GM12878 (cell line): ENCODE results near the gene BOLA2B. TPM values are rescaled to one million over a fixed set of nuclear protein-coding genes. Genes with fewer than 3 reads are reported as not detected.

Experiments used
- ATAC-seq: fragments of 200-7000 bp; cut with Tn5 transposase; 3 replicates; pipeline ENCODE4 v1.9.1; 2020; ENCODE audit warnings: mild to moderate bottlenecking, moderate library complexity
- BruUV-seq: library from RNA; stranded (reverse); fragments of 400-500 nt; replicated peaks from 2 replicates; lab custom pipeline; 2021; lab: Mats Ljungman, UMichigan
- CTCF ChIA-PET: fragments of 300-600 bp; sonication (Branson Sonifier 250); formaldehyde crosslinking; extraction: SDS; loops from one replicate; lab custom pipeline; 2021; ENCODE audit warnings: inconsistent platforms; lab: Yijun Ruan, JAX
- POLR2A ChIA-PET: fragments of 350-600 bp; formaldehyde crosslinking; extraction: SDS; loops from one replicate; lab custom pipeline; 2021; ENCODE audit warnings: inconsistent platforms; lab: Charles Lee
- RAD21 ChIA-PET: fragments of 300-600 bp; sonication (Branson Sonifier 250); formaldehyde crosslinking; loops from one replicate; lab custom pipeline; 2023; ENCODE audit warnings: antibody characterized with exemption; ENCODE audit not compliant: unreplicated experiment; lab: Charles Lee
- SMC1A ChIA-PET: fragments of 300-600 bp; sonication (Branson Sonifier 250); formaldehyde crosslinking; loops from one replicate; lab custom pipeline; 2023; ENCODE audit not compliant: unreplicated experiment, uncharacterized antibody; lab: Charles Lee
- DNase-seq: peaks from one replicate; pipeline ENCODE4 v3.0.0-alpha.2; 2011; ENCODE audit warnings: low read depth, low spot score
- FAIRE-seq: peaks from 3 replicates; lab custom pipeline; 2011; peaks lifted over from hg19 to GRCh38; lab: Jason Lieb, UNC
- H2AFZ ChIP-seq: 2 replicates; pipeline ENCODE4 v1.6.0; 2011; ENCODE audit warnings: low read depth, low read length, control low read depth; ENCODE audit not compliant: control insufficient read depth
- H3K27ac ChIP-seq: 2 replicates; pipeline ENCODE4 v1.5.1; 2011; ENCODE audit warnings: control low read depth; ENCODE audit not compliant: control insufficient read depth, insufficient read depth
- H3K27me3 ChIP-seq, 2 experiments: replicated peaks in 1 of 2; 2 replicates each; pipeline versions ENCODE4 v1.6.0 to v1.6.1; 2011; ENCODE audit warnings: low read length in 1 of 2; ENCODE audit not compliant: control insufficient read depth in 2 of 2, insufficient read depth in 2 of 2
- H3K36me3 ChIP-seq, 2 experiments: 2 replicates each; pipeline ENCODE4 v1.5.1; 2011; ENCODE audit warnings: low read length in 1 of 2; ENCODE audit not compliant: control insufficient read depth in 2 of 2, insufficient read depth in 2 of 2
- H3K4me1 ChIP-seq: 2 replicates; pipeline ENCODE4 v1.6.1; 2011; ENCODE audit warnings: mild to moderate bottlenecking, low read length, moderate library complexity, mixed read lengths; ENCODE audit not compliant: control insufficient read depth, insufficient read depth
- H3K4me2 ChIP-seq: 2 replicates; pipeline ENCODE4 v1.6.0; 2011; ENCODE audit warnings: control low read depth; ENCODE audit not compliant: control insufficient read depth, insufficient read depth
- H3K4me3 ChIP-seq: fragments of 200-600 bp; sonication (generic); 2 replicates; pipeline ENCODE4 v1.5.1; 2016
- H3K79me2 ChIP-seq: 2 replicates; pipeline ENCODE4 v1.6.0; 2011; ENCODE audit warnings: low read length; ENCODE audit not compliant: control insufficient read depth, insufficient read depth
- H3K9ac ChIP-seq: 2 replicates; pipeline ENCODE4 v1.8.0; 2011; ENCODE audit warnings: low read length, control low read depth, mixed read lengths; ENCODE audit not compliant: control insufficient read depth, insufficient read depth
- H3K9me3 ChIP-seq: replicated peaks from 3 replicates; pipeline ENCODE4 v1.5.1; 2011; ENCODE audit warnings: mild to moderate bottlenecking, low read length; ENCODE audit not compliant: control insufficient read depth, insufficient read depth
- H4K20me1 ChIP-seq: 2 replicates; pipeline ENCODE4 v1.6.0; 2011; ENCODE audit not compliant: control insufficient read depth, insufficient read depth
- ATF7 ChIP-seq: fragments of 450-650 bp; IDR thresholded peaks from 2 replicates; pipeline ENCODE4 v1.6.1; 2016; ENCODE audit warnings: low read depth, mild to moderate bottlenecking
- BRCA1 ChIP-seq: IDR thresholded peaks from 2 replicates; pipeline ENCODE4 v1.6.1; 2011; ENCODE audit warnings: low read depth, low read length, improper control_type of control experiment
- FOXM1 ChIP-seq: IDR thresholded peaks from 2 replicates; pipeline ENCODE4 v1.6.1; 2012; ENCODE audit warnings: low read depth, mild to moderate bottlenecking, inconsistent platforms, low read length, moderate library complexity
- KAT2A ChIP-seq: conservative IDR thresholded peaks from 2 replicates; pipeline ENCODE4 v1.6.1; 2011; ENCODE audit warnings: low read depth, low read length; ENCODE audit not compliant: control insufficient read depth
- MYB ChIP-seq: fragments of 150-350 bp; IDR thresholded peaks from 2 replicates; pipeline ENCODE4 v1.6.1; 2014; ENCODE audit warnings: mild to moderate bottlenecking, low read depth, low read length, borderline replicate concordance
- MYC ChIP-seq: IDR thresholded peaks from 2 replicates; pipeline ENCODE4 v1.6.1; 2011; ENCODE audit warnings: mild to moderate bottlenecking, low read length, moderate library complexity, inconsistent platforms; ENCODE audit not compliant: insufficient read depth, insufficient replicate concordance, insufficient read length, severe bottlenecking
- NFIC ChIP-seq: IDR thresholded peaks from 2 replicates; pipeline ENCODE4 v1.6.1; 2012; ENCODE audit warnings: low read depth, mild to moderate bottlenecking, inconsistent platforms, low read length, moderate library complexity
- NR2C1 ChIP-seq: fragments of 450-650 bp; IDR thresholded peaks from 2 replicates; pipeline ENCODE4 v1.6.1; 2017; ENCODE audit warnings: antibody characterized with exemption, mild to moderate bottlenecking, moderate library complexity
- PML ChIP-seq: IDR thresholded peaks from 2 replicates; pipeline ENCODE4 v1.6.1; 2012; ENCODE audit warnings: low read length, inconsistent platforms
- RAD51 ChIP-seq: fragments of 450-650 bp; IDR thresholded peaks from 2 replicates; pipeline ENCODE4 v1.6.1; 2016; ENCODE audit warnings: moderate library complexity, mild to moderate bottlenecking, inconsistent platforms
- SUPT20H ChIP-seq: IDR thresholded peaks from 2 replicates; pipeline ENCODE4 v1.6.1; 2011; ENCODE audit warnings: low read depth, mild to moderate bottlenecking, low read length, moderate library complexity, borderline replicate concordance; ENCODE audit not compliant: control insufficient read depth
- TAF1 ChIP-seq: IDR thresholded peaks from 2 replicates; pipeline ENCODE4 v1.6.1; 2011; ENCODE audit warnings: mild to moderate bottlenecking, low read depth, low read length, borderline replicate concordance
- ZNF24 ChIP-seq: fragments of 450-650 bp; IDR thresholded peaks from 2 replicates; pipeline ENCODE4 v1.6.1; 2017; ENCODE audit warnings: antibody characterized with exemption, mild to moderate bottlenecking
- WGBS: methylation state at CpG from one replicate; pipeline ENCODE4 v1.1.6; 2016; ENCODE audit warnings: low lambda C conversion rate; ENCODE audit not compliant: insufficient replicate concordance, insufficient coverage; ENCODE audit errors: missing lambda C conversion rate; 5-methylcytosine and 5-hydroxymethylcytosine counted together
- in situ Hi-C: fragments of 300-500 bp; cut with MboI; formaldehyde crosslinking; loops from 9 replicates; pipeline ENCODE4 v1.14.3; 2018; ENCODE audit warnings: mixed read lengths
- intact Hi-C: fragments of 100-400 bp; cut with micrococcal nuclease; formaldehyde crosslinking; loops from one replicate; pipeline ENCODE4 v1.14.2; 2022; ENCODE audit not compliant: unreplicated experiment
- polyA plus RNA-seq, 11 experiments: library from polyadenylated mRNA; depleted of rRNA in 4 of 11; unstranded in 6 of 11; stranded (reverse) in 5 of 11; fragments of >200 nt; fragmentation: Nextera tagmentation in 4 of 11; fragmentation: Illumina TruSeq in 1 of 11; extraction: Ambion mirVana in 4 of 11; extraction: Trizol in 1 of 11; gene quantifications; 1 replicate in 1 of 11; 2 replicates in 10 of 11; pipeline versions ENCODE4 v1.2.1 to v1.2.3, GENCODE V29; 2011 to 2016; ENCODE audit warnings: inconsistent platforms in 2 of 11, missing spikeins in 2 of 11, low read depth in 1 of 11
- total RNA-seq, 4 experiments: library from RNA; depleted of rRNA in 3 of 4; stranded (reverse); fragments of >200 nt in 3 of 4; fragmentation: Illumina TruSeq in 1 of 4; extraction: Trizol in 1 of 4; gene quantifications; 2 replicates each; pipeline versions ENCODE4 v1.2.1 to v1.2.3, GENCODE V29; 2013 to 2021
- TF ChIP-seq, protein P1 (sequence below): fragments of 150-350 bp; IDR thresholded peaks from 2 replicates; pipeline ENCODE4 v1.6.1; 2014; ENCODE audit warnings: mild to moderate bottlenecking, low read depth, low read length
- TF ChIP-seq, protein P2 (sequence below): IDR thresholded peaks from 2 replicates; pipeline ENCODE4 v1.6.1; 2011; ENCODE audit warnings: borderline replicate concordance, low read depth, mild to moderate bottlenecking, moderate library complexity, mixed read lengths, low read length; ENCODE audit not compliant: insufficient read depth; ENCODE audit errors: extremely low read length

Gene BOLA2B
- total and polyA plus RNA-seq, 10 of the 15 experiments (the other 5 are each of a cell fraction or from before 2014, with no cell fraction given) = 39.9 to 292 (median 130) TPM

DNA sequence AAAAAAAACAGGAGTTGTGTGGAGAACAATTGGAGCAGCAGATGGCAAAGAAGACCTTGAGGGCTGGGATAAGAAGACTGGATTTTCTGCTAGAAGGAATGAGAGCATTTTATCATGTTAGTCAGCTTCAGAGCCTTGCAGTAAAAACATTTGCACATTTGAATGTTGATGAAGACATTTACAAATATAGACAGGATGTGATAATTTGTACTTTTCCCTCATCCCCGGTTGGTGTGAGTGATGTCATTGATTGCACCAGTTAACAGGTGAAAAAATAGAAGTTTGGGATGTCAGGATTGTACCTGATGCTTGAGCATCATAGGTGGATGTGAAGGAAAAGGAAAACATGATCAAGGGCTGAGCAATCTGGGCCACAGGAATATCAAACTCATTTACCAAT lies 47.8 kb downstream of the BOLA2B start (continued):
- no peak for TF ChIP-seq MYB

DNA sequence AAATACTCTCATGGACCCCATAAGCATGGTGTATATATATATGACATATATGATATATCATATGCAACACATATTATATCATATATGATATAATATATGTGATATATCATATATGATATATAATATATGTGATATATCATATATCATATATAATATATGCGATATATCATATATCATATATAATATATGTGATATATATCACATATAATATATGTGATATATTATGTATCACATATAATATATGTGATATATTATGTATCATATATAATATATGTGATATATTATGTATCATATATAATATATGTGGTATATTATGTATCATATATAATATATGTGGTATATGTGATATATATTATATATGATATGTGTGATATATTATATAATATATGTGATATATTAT lies 48.5 kb downstream of the BOLA2B start:
- no peaks in the 10 kb centered on the region for H3K79me2 ChIP-seq
- DNase-seq (no peak), ATAC-seq (no peak), FAIRE-seq (no peak)
- H3K9ac ChIP-seq = no peak overlapping the region
- H3K9me3 ChIP-seq = peaks cover 6% of the 10 kb centered on the region
- POLR2A ChIA-PET = no interaction called here
- H3K4me2 ChIP-seq = no peak overlapping the region
- no peaks in the 10 kb centered on the region for H4K20me1 ChIP-seq
- peaks cover under 1% of the 10 kb centered on the region; the same call in 1 of the 2 replicates for H3K4me1 ChIP-seq
- CTCF ChIA-PET = interaction anchor here (0.7 kb wide), 1 partner anchor 264 kb away, joined by 3 read pairs; no protein-coding TSS in a partner anchor
- WGBS = 35% methylated on average over 1 of the region's 1 CpG
- H3K27me3 ChIP-seq = no peaks in the 10 kb centered on the region
- TF ChIP-seq NFIC (no peak), SUPT20H (no peak), FOXM1 (no peak)
- RAD21 ChIA-PET = no interaction called here
- no peak overlapping the region for H3K27ac ChIP-seq
- no TSS peak for BruUV-seq
- SMC1A ChIA-PET = no interaction called here
- H2AFZ ChIP-seq = no peak overlapping the region
- intact Hi-C loops = no loop called here
- in situ Hi-C loops = no loop called here
- H3K4me3 ChIP-seq = no peak overlapping the region
- no peaks in the 10 kb centered on the region for H3K36me3 ChIP-seq

DNA sequence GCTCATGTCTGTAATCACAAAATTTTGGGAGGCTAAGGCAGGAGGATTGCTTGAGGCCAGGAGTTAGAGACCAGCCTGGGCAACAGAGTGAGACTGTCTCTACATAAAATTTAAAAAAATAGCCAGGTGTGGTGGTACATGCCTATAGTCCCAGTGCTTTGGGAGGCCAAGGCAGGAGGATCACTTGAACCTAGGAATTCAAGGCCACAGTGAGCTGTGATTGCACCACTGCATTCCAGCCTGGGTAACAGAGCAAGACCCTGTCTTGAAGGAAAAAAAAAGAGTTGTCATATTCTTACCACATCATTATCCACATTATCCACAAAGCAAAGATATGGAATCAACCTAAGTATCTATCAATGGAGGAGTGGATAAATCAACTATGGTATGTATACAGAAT lies 49.4 kb downstream of the BOLA2B start:
- H2AFZ ChIP-seq = no peak overlapping the region
- CTCF ChIA-PET = interaction anchor here (2.3 to 2.8 kb wide), 2 partner anchors 32 to 264 kb away, joined by 8 to 19 read pairs; partner anchors contain the start of gene ZNF771
- SMC1A ChIA-PET = interaction anchor here (1.4 kb wide), 1 partner anchor 16 kb away, joined by 4 read pairs; no protein-coding TSS in a partner anchor
- in situ Hi-C loops (no loop called here), intact Hi-C loops (no loop called here)
- BruUV-seq = no TSS peak
- POLR2A ChIA-PET = no interaction called here
- RAD21 ChIA-PET = interaction anchor here (0.7 kb wide), 1 partner anchor 492 kb away, joined by 3 read pairs; no protein-coding TSS in a partner anchor
- H3K27ac ChIP-seq = no peak overlapping the region
- H3K79me2 ChIP-seq = no peaks in the 10 kb centered on the region
- no peaks in the 10 kb centered on the region for H4K20me1 ChIP-seq
- no peak overlapping the region for H3K9ac ChIP-seq
- ATAC-seq (no peak), DNase-seq (no peak), FAIRE-seq (no peak)
- H3K4me3 ChIP-seq = no peak overlapping the region
- H3K36me3 ChIP-seq = no peaks in the 10 kb centered on the region
- H3K9me3 ChIP-seq = peaks cover 2% of the 10 kb centered on the region; the same call in 1 of the 3 replicates
- no peak overlapping the region for H3K4me2 ChIP-seq
- no peaks in the 10 kb centered on the region for H3K27me3 ChIP-seq
- peaks cover 6% of the 10 kb centered on the region; the same call in 1 of the 2 replicates for H3K4me1 ChIP-seq
- TF ChIP-seq ATF7 (no peak), PML (no peak), RAD51 (no peak), TAF1 (no peak), KAT2A (no peak), NR2C1 (no peak), ZNF24 (no peak), BRCA1 (no peak), MYC (no peak)
- TF ChIP-seq, protein P1, sequence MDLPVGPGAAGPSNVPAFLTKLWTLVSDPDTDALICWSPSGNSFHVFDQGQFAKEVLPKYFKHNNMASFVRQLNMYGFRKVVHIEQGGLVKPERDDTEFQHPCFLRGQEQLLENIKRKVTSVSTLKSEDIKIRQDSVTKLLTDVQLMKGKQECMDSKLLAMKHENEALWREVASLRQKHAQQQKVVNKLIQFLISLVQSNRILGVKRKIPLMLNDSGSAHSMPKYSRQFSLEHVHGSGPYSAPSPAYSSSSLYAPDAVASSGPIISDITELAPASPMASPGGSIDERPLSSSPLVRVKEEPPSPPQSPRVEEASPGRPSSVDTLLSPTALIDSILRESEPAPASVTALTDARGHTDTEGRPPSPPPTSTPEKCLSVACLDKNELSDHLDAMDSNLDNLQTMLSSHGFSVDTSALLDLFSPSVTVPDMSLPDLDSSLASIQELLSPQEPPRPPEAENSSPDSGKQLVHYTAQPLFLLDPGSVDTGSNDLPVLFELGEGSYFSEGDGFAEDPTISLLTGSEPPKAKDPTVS = no peak
- TF ChIP-seq, protein P2, sequence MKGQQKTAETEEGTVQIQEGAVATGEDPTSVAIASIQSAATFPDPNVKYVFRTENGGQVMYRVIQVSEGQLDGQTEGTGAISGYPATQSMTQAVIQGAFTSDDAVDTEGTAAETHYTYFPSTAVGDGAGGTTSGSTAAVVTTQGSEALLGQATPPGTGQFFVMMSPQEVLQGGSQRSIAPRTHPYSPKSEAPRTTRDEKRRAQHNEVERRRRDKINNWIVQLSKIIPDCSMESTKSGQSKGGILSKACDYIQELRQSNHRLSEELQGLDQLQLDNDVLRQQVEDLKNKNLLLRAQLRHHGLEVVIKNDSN = no peak
